GM23338 (cell line): ENCODE measurements around the gene MAN2B2. TPM values are rescaled to one million over a fixed set of nuclear protein-coding genes. Genes with fewer than 3 reads are reported as not detected.

ENCODE experiments used
- ATAC-seq: fragments of 200-7000 bp; cut with Tn5 transposase; 3 replicates; pipeline ENCODE4 v1.9.1; 2020
- DNase-seq: peaks from one replicate; pipeline ENCODE4 v3.0.0-alpha.2; 2015; ENCODE audit warnings: low spot score
- H2AFZ ChIP-seq: fragments of 200-600 bp; sonication (generic); 2 replicates; pipeline ENCODE4 v1.8.0; 2016; ENCODE audit warnings: antibody characterized with exemption, mild to moderate bottlenecking, moderate library complexity
- H3F3A ChIP-seq: fragments of 200-600 bp; sonication (generic); replicated peaks from 2 replicates; pipeline ENCODE4 v1.8.0; 2017; ENCODE audit warnings: antibody characterized with exemption, mixed run types, low read depth
- H3K27ac ChIP-seq: fragments of 200-600 bp; sonication (generic); 2 replicates; pipeline ENCODE4 v1.6.1; 2016; ENCODE audit warnings: low read depth
- H3K27me3 ChIP-seq: fragments of 200-600 bp; sonication (generic); 2 replicates; pipeline ENCODE4 v1.8.0; 2016; ENCODE audit warnings: mild to moderate bottlenecking, mixed run types, moderate library complexity; ENCODE audit not compliant: insufficient read depth
- H3K36me3 ChIP-seq: fragments of 200-600 bp; sonication (generic); 2 replicates; pipeline ENCODE4 v1.8.0; 2016; ENCODE audit warnings: mild to moderate bottlenecking; ENCODE audit not compliant: insufficient read depth
- H3K4me1 ChIP-seq: fragments of 200-600 bp; sonication (generic); 2 replicates; pipeline ENCODE4 v1.8.0; 2016; ENCODE audit warnings: mild to moderate bottlenecking, moderate library complexity; ENCODE audit not compliant: insufficient read depth
- H3K4me2 ChIP-seq: fragments of 200-600 bp; sonication (generic); 2 replicates; pipeline ENCODE4 v1.7.1; 2017; ENCODE audit warnings: mixed run types
- H3K4me3 ChIP-seq: fragments of 200-600 bp; sonication (generic); 2 replicates; pipeline ENCODE4 v1.6.1; 2016; ENCODE audit warnings: mixed run types
- H3K79me2 ChIP-seq: fragments of 200-600 bp; sonication (generic); replicated peaks from 2 replicates; pipeline ENCODE4 v1.8.0; 2017; ENCODE audit warnings: mild to moderate bottlenecking; ENCODE audit not compliant: insufficient read depth
- H3K9me2 ChIP-seq: fragments of 200-600 bp; sonication (generic); 2 replicates; pipeline ENCODE4 v1.8.0; 2017; ENCODE audit not compliant: insufficient read depth
- H4K20me1 ChIP-seq: fragments of 200-600 bp; sonication (generic); replicated peaks from 2 replicates; pipeline ENCODE4 v1.8.0; 2017; ENCODE audit warnings: mild to moderate bottlenecking; ENCODE audit not compliant: insufficient read depth
- H3K27ac Mint-ChIP-seq: 2 replicates; pipeline ENCODE4 v1.8.0; 2020; ENCODE audit warnings: inconsistent platforms, mild to moderate bottlenecking, moderate library complexity, mixed read lengths
- H3K27me3 Mint-ChIP-seq: 3 replicates; pipeline ENCODE4 v1.8.0; 2022; ENCODE audit warnings: low read depth, mild to moderate bottlenecking, moderate library complexity, mixed read lengths, inconsistent platforms; ENCODE audit not compliant: insufficient read depth, poor library complexity
- H3K36me3 Mint-ChIP-seq: 3 replicates; pipeline ENCODE4 v1.8.0; 2021; ENCODE audit warnings: low read depth, mild to moderate bottlenecking, inconsistent platforms, moderate library complexity, mixed read lengths
- H3K4me1 Mint-ChIP-seq: 3 replicates; pipeline ENCODE4 v1.8.0; 2020; ENCODE audit warnings: mild to moderate bottlenecking, inconsistent platforms, mixed read lengths
- H3K4me3 Mint-ChIP-seq: 3 replicates; pipeline ENCODE4 v1.8.0; 2021; ENCODE audit warnings: moderate library complexity, mild to moderate bottlenecking, inconsistent platforms, mixed read lengths
- H3K9me3 Mint-ChIP-seq: 3 replicates; pipeline ENCODE4 v1.8.0; 2020; ENCODE audit warnings: moderate library complexity, mild to moderate bottlenecking, inconsistent platforms, mixed read lengths
- CREB1 ChIP-seq: fragments of 250-450 bp; sonication (Bioruptor Pico); IDR thresholded peaks from 2 replicates; pipeline ENCODE4 v1.5.0; 2020; ENCODE audit warnings: low read depth, mild to moderate bottlenecking, moderate library complexity
- CTCF ChIP-seq, 2 experiments: fragments of 200-600 bp in 1 of 2; sonication (generic) in 1 of 2; conservative IDR thresholded peaks; 2 replicates each; pipeline versions ENCODE4 v1.5.1 to v1.6.1; 2016 to 2017; ENCODE audit warnings: antibody characterized with exemption in 2 of 2, low read depth in 2 of 2, mild to moderate bottlenecking in 2 of 2, moderate library complexity in 1 of 2
- ETS1 ChIP-seq: IDR thresholded peaks from 2 replicates; pipeline ENCODE4 v1.6.1; 2016; ENCODE audit warnings: antibody characterized with exemption
- EZH2phosphoT487 ChIP-seq: fragments of 200-600 bp; sonication (generic); IDR thresholded peaks from one replicate; pipeline ENCODE4 v1.8.1; 2018; ENCODE audit warnings: antibody characterized with exemption; ENCODE audit not compliant: unreplicated experiment
- POLR2AphosphoS5 ChIP-seq: IDR thresholded peaks from 2 replicates; pipeline ENCODE4 v1.6.1; 2016; ENCODE audit warnings: antibody characterized with exemption, low read depth
- STAT1 ChIP-seq: IDR thresholded peaks from one replicate; pipeline ENCODE4 v1.6.1; 2016; ENCODE audit warnings: antibody characterized with exemption; ENCODE audit not compliant: unreplicated experiment
- ZNF114 ChIP-seq: fragments of 250-450 bp; sonication (Bioruptor Pico); IDR thresholded peaks from 2 replicates; pipeline ENCODE4 v1.5.0; 2020; ENCODE audit warnings: mild to moderate bottlenecking, moderate library complexity
- polyA plus RNA-seq: library from polyadenylated mRNA; unstranded; fragments of >200 nt; fragmentation: Nextera tagmentation; extraction: Ambion mirVana; gene quantifications from 2 replicates; pipeline ENCODE4 v1.2.1, GENCODE V29; 2016
- total RNA-seq: library from RNA; depleted of rRNA; stranded (reverse); fragments of >200 nt; shearing (Covaris generic); gene quantifications from 2 replicates; pipeline ENCODE4 v1.2.3, GENCODE V29; 2014

The MAN2B2 gene
- total and polyA plus RNA-seq, 2 experiments from 2014 or later: 1.6 to 6.9 TPM

GRCh38 chr4:6527683-6528595, 47.0 kb upstream of the MAN2B2 start:
- Histone ChIP-seq H4K20me1 (no peaks in the 10 kb centered on the region), H3K79me2 (no peaks in the 10 kb centered on the region), H3K4me3 (no peak overlapping the region), H3F3A (no peaks in the 10 kb centered on the region), H3K4me2 (no peak overlapping the region), H2AFZ (peak overlapping the region; percentile 63; the same call in 1 of the 2 replicates), H3K36me3 (no peaks in the 10 kb centered on the region), H3K4me1 (peaks cover 6% of the 10 kb centered on the region), H3K27ac (no peak overlapping the region), H3K27me3 (no peaks in the 10 kb centered on the region), H3K9me2 (no peaks in the 10 kb centered on the region)
- no peak for TF ChIP-seq EZH2phosphoT487
- no peaks in the 10 kb centered on the region for H3K36me3 Mint-ChIP-seq
- peaks cover 21% of the 10 kb centered on the region for H3K27me3 Mint-ChIP-seq
- DNase-seq: no peak
- H3K4me1 Mint-ChIP-seq: peaks cover 26% of the 10 kb centered on the region
- no peaks in the 10 kb centered on the region; the same call in 2 of the 3 replicates for H3K9me3 Mint-ChIP-seq
- H3K27ac Mint-ChIP-seq: no peak overlapping the region
- no peak for ATAC-seq
- H3K4me3 Mint-ChIP-seq: no peak overlapping the region

GRCh38 chr4:6529021-6529420, 46.0 kb upstream of the MAN2B2 start:
- no peaks in the 10 kb centered on the region for H3K27me3 ChIP-seq
- Mint-ChIP-seq H3K4me3 (no peak overlapping the region), H3K27ac (peak overlapping the region; percentile 57), H3K4me1 (peaks cover 26% of the 10 kb centered on the region), H3K36me3 (no peaks in the 10 kb centered on the region), H3K27me3 (peaks cover 21% of the 10 kb centered on the region), H3K9me3 (no peaks in the 10 kb centered on the region; the same call in 2 of the 3 replicates)
- H3K4me1 ChIP-seq: peaks cover 6% of the 10 kb centered on the region
- TF ChIP-seq ETS1 (no peak), CREB1 (no peak), POLR2AphosphoS5 (no peak), CTCF (conservative IDR thresholded peaks at IDR 0.05; ENCODE audit: low read depth in 2 of 2) (no peak), ZNF114 (CRISPR knock-in tag) (no peak), STAT1 (no peak), EZH2phosphoT487 (no peak)
- peak overlapping the region; percentile 72; the same call in 1 of the 2 replicates for H2AFZ ChIP-seq
- no peaks in the 10 kb centered on the region for H3K79me2 ChIP-seq
- ATAC-seq: peak; percentile 25
- no peaks in the 10 kb centered on the region for H4K20me1 ChIP-seq
- H3K9me2 ChIP-seq: no peaks in the 10 kb centered on the region
- no peaks in the 10 kb centered on the region for H3K36me3 ChIP-seq
- H3K4me2 ChIP-seq: no peak overlapping the region
- no peak overlapping the region for H3K27ac ChIP-seq
- H3K4me3 ChIP-seq: no peak overlapping the region
- DNase-seq: no peak
- H3F3A ChIP-seq: no peaks in the 10 kb centered on the region
